ENCODE results near the gene ZACN.
A peak's percentile ranks its signal among the peaks of the same experiment; 100 is the strongest.
"Not testable (repeated sequence)": the region's sequence is repeated elsewhere in the genome, so short reads cannot be mapped to it uniquely, and the experiment has no call there.

The ZACN gene

DNA sequence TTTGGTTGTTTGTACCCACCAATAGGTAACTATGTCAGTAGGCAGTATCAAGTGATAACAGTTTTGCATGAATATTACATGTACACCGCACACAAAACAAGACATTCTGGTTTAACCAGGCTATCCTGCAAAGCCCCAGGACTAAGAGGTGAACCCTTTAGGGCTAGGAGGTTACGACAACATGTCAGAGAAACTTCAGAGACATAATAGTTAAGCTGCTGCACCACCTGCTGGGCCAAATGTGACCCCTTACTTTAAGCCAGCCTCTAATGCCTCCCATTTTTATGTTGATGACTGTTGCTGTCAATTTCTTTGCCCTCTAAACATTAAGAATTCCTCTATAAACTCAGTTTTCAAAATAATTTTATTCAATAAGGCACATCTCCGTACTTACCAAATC is 22.1 kb upstream of the ZACN start:
- TF ChIP-seq, protein P1, sequence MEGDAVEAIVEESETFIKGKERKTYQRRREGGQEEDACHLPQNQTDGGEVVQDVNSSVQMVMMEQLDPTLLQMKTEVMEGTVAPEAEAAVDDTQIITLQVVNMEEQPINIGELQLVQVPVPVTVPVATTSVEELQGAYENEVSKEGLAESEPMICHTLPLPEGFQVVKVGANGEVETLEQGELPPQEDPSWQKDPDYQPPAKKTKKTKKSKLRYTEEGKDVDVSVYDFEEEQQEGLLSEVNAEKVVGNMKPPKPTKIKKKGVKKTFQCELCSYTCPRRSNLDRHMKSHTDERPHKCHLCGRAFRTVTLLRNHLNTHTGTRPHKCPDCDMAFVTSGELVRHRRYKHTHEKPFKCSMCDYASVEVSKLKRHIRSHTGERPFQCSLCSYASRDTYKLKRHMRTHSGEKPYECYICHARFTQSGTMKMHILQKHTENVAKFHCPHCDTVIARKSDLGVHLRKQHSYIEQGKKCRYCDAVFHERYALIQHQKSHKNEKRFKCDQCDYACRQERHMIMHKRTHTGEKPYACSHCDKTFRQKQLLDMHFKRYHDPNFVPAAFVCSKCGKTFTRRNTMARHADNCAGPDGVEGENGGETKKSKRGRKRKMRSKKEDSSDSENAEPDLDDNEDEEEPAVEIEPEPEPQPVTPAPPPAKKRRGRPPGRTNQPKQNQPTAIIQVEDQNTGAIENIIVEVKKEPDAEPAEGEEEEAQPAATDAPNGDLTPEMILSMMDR (IDR thresholded peaks at IDR 0.05; ENCODE audit: low read depth, low read length), result no peak
- DNase-seq (ENCODE audit: extremely low read depth, low read depth), result no peak

DNA sequence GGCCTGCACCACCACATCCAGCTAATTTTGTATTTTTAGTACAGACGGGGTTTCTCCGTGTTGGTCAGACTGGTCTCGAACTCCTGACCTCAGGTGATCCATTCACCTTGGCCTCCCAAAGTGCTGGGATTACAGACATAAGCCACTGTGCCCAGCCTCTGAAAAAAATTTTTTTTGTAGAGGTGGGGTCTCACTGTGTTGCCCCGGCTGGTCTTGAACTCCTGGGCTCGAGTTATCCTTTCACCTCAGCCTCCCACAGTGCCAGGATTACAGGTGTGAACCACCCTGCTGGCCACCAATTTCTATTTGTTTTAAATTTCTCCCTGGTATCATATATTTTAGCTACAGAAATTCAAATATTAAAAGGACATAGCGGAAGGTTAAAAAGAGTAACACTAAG is 20.7 kb upstream of the ZACN start:
- DNase-seq (ENCODE audit: extremely low read depth, low read depth), result not testable (repeated sequence)

- TF ChIP-seq, protein P1 (IDR thresholded peaks at IDR 0.05; ENCODE audit: low read depth, low read length), result no peak
- DNase-seq (ENCODE audit: extremely low read depth, low read depth), result no peak
Observed at GRCh38 chr17:76063875-76064546, 15.0 kb upstream of the ZACN start.

GRCh38 chr17:76065775-76066174 is 13.2 kb upstream of the ZACN start:
- TF ChIP-seq, protein P1 (IDR thresholded peaks at IDR 0.05; ENCODE audit: low read depth, low read length), result no peak
- DNase-seq (ENCODE audit: extremely low read depth, low read depth), result no peak

GRCh38 chr17:76071531-76072147 is 7.3 kb upstream of the ZACN start:
- TF ChIP-seq, protein P1 (IDR thresholded peaks at IDR 0.05; ENCODE audit: low read depth, low read length), result no peak
- no peak for DNase-seq (ENCODE audit: extremely low read depth, low read depth)

- DNase-seq (ENCODE audit: extremely low read depth, low read depth), result peak; percentile 81
- TF ChIP-seq, protein P1 (IDR thresholded peaks at IDR 0.05; ENCODE audit: low read depth, low read length), result no peak
Observed at GRCh38 chr17:76072148-76072858, 6.7 kb upstream of the ZACN start, which contains the start of gene SRP68. TSS of gene SRP68 (minus strand) at chr17:76072517. CDS start at chr17:76072491, 26 bp downstream.

DNA sequence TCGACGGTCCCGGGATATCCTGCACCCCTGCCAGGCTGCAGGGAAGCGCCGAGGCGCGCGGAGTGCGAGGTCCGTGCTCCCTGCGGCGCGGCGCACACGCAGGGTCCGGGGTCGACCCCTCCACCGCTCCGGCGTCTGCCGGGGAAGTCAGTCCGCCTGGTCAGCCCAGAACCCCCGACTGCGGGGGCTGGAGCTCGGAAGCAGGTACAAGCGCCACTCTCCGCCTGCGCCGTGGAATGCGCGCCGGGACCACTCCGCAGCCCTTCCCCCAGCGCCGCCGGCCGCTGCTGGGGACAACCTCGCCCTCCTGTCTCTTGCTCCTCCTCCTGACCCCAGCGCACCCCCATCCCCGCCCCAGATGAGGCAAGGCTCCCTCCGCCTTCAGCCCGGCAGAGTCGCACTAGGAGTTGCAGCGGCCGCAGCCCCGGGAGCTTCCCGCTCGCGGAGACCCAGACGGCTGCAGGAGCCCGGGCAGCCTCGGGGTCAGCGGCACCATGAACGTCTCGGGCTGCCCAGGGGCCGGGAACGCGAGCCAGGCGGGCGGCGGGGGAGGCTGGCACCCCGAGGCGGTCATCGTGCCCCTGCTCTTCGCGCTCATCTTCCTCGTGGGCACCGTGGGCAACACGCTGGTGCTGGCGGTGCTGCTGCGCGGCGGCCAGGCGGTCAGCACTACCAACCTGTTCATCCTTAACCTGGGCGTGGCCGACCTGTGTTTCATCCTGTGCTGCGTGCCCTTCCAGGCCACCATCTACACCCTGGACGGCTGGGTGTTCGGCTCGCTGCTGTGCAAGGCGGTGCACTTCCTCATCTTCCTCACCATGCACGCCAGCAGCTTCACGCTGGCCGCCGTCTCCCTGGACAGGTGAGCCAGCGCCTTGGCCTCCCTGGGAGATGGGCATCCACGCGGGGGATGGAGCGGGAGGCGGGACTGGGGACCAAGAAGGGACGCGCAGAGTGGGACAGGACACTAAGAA is 4.3 kb upstream of the ZACN start, which contains the start of gene GALR2:
Gene GALR2 (plus strand): TSS at position 392 of the 974 bp plus-strand sequence. CDS start 103 bp downstream, at position 495.
- DNase-seq (ENCODE audit: extremely low read depth, low read depth), result no peak
- TF ChIP-seq, protein P1 (IDR thresholded peaks at IDR 0.05; ENCODE audit: low read depth, low read length), result no peak

Data from AG09319 (cell line).